ENCODE data around the gene STK24.

- TF ChIP-seq POLR2A (IDR thresholded peaks at IDR 0.05) (no peak), CTCF (IDR thresholded peaks at IDR 0.05 in 4 of 5, conservative IDR thresholded peaks at IDR 0.05 in 1 of 5) (no peak)
These were observed 171.1 kb downstream of the STK24 start for GRCh38 chr13:98405690-98406344.

Measured in gastrocnemius medialis (tissue), 4 donors.